Right kidney (tissue), 9 donors: Measurements from ENCODE around the gene ZNF490.
"Not testable (repeated sequence)": the region's sequence is repeated elsewhere in the genome, so short reads cannot be mapped to it uniquely, and the experiment has no call there.

ENCODE experiments used
- DNase-seq: peaks from one replicate; pipeline ENCODE4 v3.0.0-alpha.2; 2016
- long read RNA-seq, 8 donors: transcript quantifications; one replicate each; lab custom pipeline, GENCODE V29; 2026

ZNF490 gene
- long read RNA-seq, donor 1, partial matches to known transcripts, result 0 of 29 reads
- long read RNA-seq, donor 1, other reads (novel, unspliced or antisense), result 29 of 29 reads
- long read RNA-seq, donor 2, result 0 reads
- long read RNA-seq, donor 3, partial matches to known transcripts, result 6 of 6 reads
- long read RNA-seq, donor 3, other reads (novel, unspliced or antisense), result 0 of 6 reads
- long read RNA-seq, donor 4, result 0 reads
- long read RNA-seq, donor 5, partial matches to known transcripts, result 21 of 21 reads
- long read RNA-seq, donor 5, other reads (novel, unspliced or antisense), result 0 of 21 reads
- long read RNA-seq, donor 6, full-length matches to known transcripts, result 1 of 25 reads
- long read RNA-seq, donor 6, partial matches to known transcripts, result 24 of 25 reads
- long read RNA-seq, donor 6, other reads (novel, unspliced or antisense), result 0 of 25 reads
- long read RNA-seq, donor 7, result 0 reads
- long read RNA-seq, donor 8, result 0 reads

DNA sequence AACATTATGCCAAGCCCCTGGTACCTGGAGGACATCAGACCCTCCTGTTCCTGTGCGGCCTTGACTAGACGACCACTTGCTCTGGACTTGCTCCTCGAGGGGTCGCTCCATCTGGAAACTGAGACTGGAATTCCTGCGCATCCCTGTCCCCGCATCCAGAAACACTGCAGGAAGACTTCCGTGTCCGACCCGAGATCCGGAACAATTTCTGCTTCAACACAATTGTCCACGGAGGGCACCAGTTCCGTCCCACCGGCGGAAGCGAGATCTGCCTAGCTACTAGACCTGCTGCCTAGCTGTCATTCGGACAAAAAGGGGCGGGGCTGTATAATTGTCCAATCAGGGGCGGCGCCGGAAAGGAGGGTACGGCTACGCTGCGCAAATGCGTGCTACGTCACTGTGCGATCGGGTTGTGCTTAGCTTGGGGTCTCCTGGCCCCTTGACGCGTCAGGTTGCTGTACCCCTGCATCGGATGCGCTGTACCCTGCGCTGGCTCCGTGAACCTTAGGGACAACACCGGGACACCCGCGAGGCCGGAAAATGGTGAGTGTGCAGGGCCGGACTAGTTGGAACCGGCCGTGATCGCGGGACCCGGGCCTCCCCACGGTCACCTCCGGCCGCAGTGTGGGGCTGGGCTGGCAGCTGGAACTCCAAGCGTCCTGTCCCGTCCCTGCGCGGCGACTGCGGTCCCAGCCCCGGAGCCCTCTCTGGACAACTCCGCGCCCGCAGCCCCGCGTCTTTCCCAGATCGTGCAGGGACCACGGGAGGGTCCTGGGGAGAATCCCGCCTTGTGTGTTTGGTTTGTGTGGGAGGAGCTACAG is at the start of gene ZNF490, which contains the start of gene ZNF791:
Gene ZNF490 (minus strand): TSS at position 274 of the 821 bp plus-strand sequence. CDS start 133 bp downstream, at position 141.
Gene ZNF791 (plus strand): TSS at position 381 of the 821 bp plus-strand sequence. CDS start 160 bp downstream, at position 541.
- peak; percentile 92 for DNase-seq

DNA sequence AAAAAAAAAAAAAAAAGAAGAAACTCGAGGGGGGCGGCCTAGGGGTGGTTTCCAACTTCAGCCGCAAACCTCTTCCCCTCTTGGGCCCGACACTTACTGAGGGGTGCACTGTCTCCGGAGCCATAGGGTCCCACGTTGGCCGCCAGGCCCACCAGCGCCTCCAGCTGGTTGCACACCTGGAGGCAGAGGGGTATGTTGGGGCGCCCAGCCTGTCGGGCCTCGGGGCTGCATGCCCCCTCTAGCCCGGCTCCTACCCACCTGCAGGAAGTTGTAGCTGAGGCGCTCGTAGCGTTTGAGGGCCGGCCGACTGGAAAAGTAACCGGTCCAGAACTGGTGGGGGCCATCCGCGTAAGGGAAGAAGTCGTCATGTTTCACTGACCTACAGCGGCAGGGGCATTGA is 47.4 kb upstream of the ZNF490 start:
- no peak for DNase-seq

- DNase-seq, result no peak
These were observed 46.4 kb upstream of the ZNF490 start for GRCh38 chr19:12656899-12657571.

DNA sequence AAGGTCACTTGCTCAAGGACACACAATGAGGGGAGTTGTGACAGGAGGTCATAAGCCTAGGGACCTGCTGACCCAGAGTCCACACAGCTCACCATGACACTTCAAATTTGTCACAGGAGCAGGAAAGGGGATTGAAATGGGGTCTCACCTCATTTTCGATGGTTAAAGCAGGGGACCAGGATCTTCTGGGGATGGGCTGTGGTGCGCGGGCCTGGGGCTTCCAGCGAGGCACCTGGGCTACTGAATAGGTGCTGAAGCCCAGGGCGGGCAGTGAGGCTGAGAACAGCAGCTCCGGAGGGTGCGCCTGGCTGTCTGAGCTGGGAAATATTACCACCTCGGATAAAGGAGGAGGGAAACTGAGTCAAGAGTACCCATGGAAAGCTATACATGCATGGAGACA is 44.9 kb upstream of the ZNF490 start:
- no peak for DNase-seq

GRCh38 chr19:12652219-12652618 is 41.6 kb upstream of the ZNF490 start:
- no peak for DNase-seq

- DNase-seq, result no peak
These were observed 39.3 kb upstream of the ZNF490 start for GRCh38 chr19:12649941-12650340.

GRCh38 chr19:12648088-12648487 is 37.5 kb upstream of the ZNF490 start:
- peak; percentile 51 for DNase-seq

DNA sequence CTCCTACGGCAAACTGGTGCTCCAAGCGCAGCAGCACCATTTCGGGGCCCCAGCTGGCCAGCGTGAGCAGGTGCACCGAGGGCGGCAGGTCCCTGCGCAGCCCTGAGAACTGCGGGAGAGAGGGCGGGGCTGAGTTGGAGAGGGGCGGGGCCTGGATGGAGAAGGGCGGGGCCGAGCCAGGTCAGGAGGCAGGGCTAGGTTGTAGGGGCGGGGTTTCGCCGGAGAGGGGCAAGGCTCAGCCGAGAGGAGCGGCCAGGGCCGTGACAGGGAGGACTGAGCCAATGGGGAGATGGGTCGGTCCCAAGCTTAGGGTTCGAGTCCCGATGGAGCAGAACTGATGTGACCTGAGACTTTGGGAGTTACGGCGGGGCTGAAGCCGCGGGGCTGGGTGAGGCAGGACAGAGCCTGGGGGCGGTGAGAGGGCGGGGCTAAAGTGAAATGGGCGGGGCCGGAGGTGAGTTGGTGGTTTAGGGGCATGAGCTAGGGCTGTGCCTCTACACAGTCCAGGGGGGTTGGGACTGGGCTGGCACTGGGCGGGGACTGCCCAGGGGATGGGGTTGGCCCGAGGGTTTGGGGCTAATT is 37.0 kb upstream of the ZNF490 start:
- DNase-seq, result peak; percentile 63

DNA sequence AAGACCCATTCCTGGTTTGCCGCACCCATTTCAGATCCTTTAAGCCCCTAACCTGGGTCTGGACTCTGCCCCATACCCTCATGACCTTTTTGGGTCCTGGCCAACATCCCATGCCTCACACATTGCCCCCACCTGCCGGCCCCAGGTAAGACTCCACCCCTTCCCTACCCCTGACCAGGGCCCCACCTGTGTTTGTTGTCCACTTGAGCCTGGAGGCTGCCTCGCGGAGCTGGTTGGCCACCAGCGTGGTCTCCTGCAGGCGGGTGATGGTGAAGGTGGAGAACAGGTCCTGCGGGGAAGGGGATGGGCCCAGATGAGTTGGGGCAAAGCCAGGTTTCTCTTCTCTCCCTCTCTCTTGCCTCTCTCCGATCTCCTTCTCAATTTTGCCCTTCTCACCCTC is 36.4 kb upstream of the ZNF490 start:
- DNase-seq, result no peak

DNA sequence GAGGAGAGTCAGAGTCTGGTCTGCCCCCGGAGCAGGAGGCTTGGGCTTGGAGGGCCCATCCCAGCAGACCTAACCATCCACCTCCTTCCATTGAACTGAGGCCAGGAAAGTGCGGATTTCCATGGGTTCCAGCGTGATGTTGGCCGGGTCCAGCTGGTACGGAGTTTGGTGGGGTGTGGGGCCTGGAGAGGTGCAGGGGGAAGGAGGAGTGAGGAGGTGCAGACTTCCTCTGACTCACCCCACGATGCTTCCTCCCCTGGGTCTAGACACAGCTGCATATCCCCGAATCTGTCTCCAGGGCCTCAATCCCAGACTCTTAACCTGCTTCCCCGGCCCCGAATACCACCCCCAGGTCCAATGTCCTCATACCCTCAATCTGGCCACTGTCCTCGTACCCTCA is 35.9 kb upstream of the ZNF490 start:
- no peak for DNase-seq

GRCh38 chr19:12643716-12644115 is 33.1 kb upstream of the ZNF490 start:
- not testable (repeated sequence) for DNase-seq

- no peak for DNase-seq
These were observed 31.9 kb upstream of the ZNF490 start for GRCh38 chr19:12642506-12642905.

- no peak for DNase-seq
These were observed 30.8 kb upstream of the ZNF490 start for GRCh38 chr19:12641456-12641855.

- DNase-seq, result peak; percentile 79
These were observed 29.4 kb upstream of the ZNF490 start for GRCh38 chr19:12639901-12640613.

DNA sequence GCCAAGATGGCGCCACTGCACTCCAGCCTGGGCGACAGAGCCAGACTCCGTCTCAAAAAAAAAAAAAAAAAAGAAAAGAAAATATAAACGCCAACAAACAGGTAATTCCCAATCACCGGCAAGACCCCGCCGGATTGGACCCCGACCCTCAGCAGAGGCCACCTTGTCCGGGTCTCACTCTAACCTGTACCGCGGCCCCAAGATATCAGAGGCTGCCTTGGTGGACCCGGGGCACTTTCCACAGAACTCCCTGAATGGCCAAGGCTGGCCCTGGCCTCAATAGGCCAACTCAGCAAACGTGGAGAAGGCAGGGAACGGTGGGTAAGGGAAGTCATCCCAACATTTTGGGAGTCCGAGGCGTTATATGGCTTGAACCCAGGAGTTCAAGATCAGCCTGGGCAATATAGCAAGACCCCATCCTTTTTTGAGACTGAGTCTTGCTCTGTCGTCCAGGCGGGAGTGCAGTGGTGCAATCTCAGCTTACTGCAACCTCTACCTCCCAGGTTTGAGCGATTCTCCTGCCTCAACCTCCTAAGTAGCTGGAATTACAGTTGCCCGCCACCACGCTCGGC is 28.1 kb upstream of the ZNF490 start:
- DNase-seq, result no peak

DNA sequence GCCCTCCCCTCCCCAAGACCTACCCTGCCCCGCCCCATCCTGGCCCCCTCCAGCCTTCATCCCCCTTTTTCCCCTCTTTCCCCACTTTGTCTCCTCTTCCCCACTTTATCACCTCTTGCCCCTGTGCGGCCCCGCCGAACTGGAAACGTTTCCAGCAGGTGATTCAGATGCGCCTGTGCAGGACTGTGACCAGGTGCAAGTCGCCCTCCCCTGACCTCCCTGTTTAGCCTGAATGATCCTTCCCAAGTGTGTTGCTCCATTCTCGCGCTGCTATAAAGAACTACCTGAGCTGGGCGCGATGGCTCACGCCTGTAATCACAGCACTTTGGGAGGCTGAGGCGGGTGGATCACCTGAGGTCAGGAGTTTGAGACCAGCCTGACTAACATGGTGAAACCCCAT is 26.0 kb upstream of the ZNF490 start:
- no peak for DNase-seq

DNA sequence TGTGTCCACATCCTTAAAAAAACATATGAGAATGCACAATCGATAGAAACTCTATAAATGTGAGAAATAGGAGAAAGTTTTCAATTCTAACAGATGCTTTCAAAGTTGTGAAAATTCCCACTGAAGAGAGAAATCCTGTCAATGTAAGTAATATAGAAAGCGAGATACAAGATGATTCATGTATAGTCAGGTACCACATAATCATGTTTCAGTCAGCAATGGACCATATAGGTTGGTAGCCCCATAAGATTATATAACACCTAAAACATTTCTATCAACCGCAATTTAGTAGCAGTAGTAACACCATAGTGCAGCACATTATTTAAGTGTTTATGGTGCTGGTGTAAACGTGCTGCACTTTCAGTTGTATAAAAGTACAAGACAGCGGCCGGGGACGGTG is 18.6 kb upstream of the ZNF490 start:
- DNase-seq, result no peak

- DNase-seq, result no peak
These were observed 17.7 kb upstream of the ZNF490 start for GRCh38 chr19:12628040-12629022.

- no peak for DNase-seq
These were observed 16.3 kb upstream of the ZNF490 start for GRCh38 chr19:12626958-12627357.
